ENCODE data around the gene BMPER.

Gene BMPER

DNA sequence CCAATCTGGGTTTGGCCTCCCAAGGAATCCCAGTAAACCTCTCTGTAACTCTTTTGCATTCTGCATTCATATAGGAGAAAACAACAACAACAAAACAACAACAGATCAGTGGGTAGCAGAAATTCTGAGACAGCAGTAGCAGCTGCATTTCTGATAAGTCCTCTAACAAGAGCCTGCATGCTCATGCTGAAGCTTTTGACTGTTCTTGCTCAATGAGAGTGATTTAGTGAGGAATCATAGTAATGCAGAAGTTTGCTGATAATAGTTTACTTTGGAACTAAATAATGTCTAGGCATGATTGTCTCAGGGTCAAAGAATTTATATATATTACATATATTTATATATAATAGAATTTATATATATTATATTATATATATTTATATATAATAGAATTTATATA, 35.2 kb downstream of the BMPER start:
- no peak overlapping the region for H3K27ac ChIP-seq (ENCODE audit: low read depth, low read length, severe bottlenecking)
- H3K36me3 ChIP-seq (ENCODE audit: control insufficient read depth, insufficient read depth, low read length): peaks cover 82% of the 10 kb centered on the region
- H3K4me1 ChIP-seq (ENCODE audit: control insufficient read depth, insufficient read depth, low read length, poor library complexity, severe bottlenecking): peaks cover 4% of the 10 kb centered on the region
- H3K4me3 ChIP-seq (ENCODE audit: extremely low read depth, insufficient read depth, low read length, poor library complexity, severe bottlenecking): no peak overlapping the region
- H3K9me3 ChIP-seq (ENCODE audit: control insufficient read depth, low read length): no peaks in the 10 kb centered on the region

DNA sequence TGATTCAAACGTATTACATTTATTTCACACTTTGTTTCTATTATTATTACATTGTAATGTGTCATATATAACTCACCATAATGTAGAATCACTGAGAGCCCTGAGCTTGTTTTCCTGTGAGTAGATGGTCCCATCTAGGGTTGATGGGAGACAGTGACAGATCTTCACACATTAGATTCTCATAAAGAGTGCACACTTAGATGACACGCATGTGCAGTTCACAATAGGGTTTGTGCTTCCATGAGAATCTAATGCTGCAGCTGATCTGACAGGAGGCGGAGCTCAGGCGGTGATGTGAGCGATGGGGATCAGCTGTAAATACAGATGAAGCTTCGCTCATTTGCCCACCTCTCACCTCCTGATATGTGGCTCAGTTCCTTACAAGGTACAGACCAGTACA, 36.1 kb downstream of the BMPER start:
- Histone ChIP-seq H3K4me3 (ENCODE audit: extremely low read depth, insufficient read depth, low read length, poor library complexity, severe bottlenecking) (no peak overlapping the region), H3K27ac (ENCODE audit: low read depth, low read length, severe bottlenecking) (no peak overlapping the region), H3K9me3 (ENCODE audit: control insufficient read depth, low read length) (no peaks in the 10 kb centered on the region), H3K4me1 (ENCODE audit: control insufficient read depth, insufficient read depth, low read length, poor library complexity, severe bottlenecking) (peaks cover 4% of the 10 kb centered on the region), H3K36me3 (ENCODE audit: control insufficient read depth, insufficient read depth, low read length) (peaks cover 80% of the 10 kb centered on the region)
- 92 to 100% methylated on average over 4 to 5 of the region's 6 CpGs for WGBS, 2 experiments (ENCODE audit: insufficient coverage in 2 of 2)

DNA sequence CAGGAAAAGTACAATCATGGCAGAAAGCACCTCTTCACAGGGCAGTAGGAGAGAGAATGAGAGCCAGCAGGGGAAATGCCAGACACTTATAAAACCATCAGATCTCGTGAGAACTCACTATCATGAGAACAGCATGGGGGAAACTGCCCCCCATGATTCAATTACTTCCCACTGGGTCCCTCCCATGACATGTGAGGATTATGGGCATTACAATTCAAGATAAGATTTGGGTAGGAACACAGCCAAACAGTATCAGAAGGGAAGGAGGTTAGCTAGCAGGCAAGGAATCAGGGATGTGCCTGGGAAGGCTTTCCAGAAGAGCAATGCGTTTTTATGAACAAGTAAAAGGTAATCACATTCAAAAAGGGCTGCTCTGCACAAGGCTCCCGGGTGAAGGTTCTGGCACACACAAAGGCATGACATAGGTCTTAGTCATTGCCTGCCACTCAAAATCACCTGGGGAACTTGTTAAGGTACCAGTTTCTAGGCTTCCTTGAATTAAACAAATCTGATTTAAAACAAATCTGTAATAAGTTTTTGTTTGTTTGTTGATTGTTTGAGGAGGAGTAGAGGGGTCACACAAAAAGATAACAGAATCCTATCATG, 40.9 kb downstream of the BMPER start:
- Histone ChIP-seq H3K9me3 (ENCODE audit: control insufficient read depth, low read length) (peaks cover 6% of the 10 kb centered on the region), H3K36me3 (ENCODE audit: control insufficient read depth, insufficient read depth, low read length) (peaks cover 77% of the 10 kb centered on the region), H3K4me1 (ENCODE audit: control insufficient read depth, insufficient read depth, low read length, poor library complexity, severe bottlenecking) (no peaks in the 10 kb centered on the region), H3K4me3 (ENCODE audit: extremely low read depth, insufficient read depth, low read length, poor library complexity, severe bottlenecking) (no peak overlapping the region), H3K27ac (ENCODE audit: low read depth, low read length, severe bottlenecking) (no peak overlapping the region)
- WGBS, 2 experiments (ENCODE audit: insufficient coverage in 2 of 2): 69 to 84% methylated on average over 2 of the region's 3 CpGs

DNA sequence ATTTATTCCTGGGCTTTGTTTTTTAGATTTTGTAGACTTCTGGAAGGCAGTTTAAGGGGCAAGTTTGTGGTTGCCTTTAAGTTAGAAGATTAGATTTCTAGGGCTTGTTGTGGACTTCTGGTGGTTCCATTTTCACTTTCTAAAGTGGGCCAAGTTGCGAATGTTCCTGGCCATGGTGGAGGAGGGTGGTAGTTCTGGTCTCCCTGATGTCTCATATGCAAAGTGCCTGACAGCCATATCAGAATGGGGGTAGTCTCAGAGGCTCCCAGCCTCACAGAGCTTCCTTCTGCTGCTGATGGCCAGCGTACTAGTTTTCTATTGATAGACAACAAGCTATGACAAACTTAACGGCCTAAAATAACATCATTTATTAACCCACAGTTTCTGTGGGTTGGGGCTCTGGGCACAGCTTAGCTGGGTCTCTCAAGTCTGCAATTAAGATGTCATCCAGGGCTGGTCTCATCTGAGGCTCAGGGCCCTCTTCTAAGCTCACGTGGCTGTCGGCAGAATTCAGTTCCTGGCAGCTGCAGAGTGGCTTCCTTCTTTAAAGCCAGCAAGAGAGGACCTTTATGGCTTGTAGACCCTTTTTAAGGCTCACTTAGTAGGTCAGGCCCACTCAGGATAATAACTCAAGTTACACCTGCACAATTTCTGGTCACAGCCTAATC, 44.8 kb downstream of the BMPER start:
- Histone ChIP-seq H3K9me3 (ENCODE audit: control insufficient read depth, low read length) (peaks cover 6% of the 10 kb centered on the region), H3K36me3 (ENCODE audit: control insufficient read depth, insufficient read depth, low read length) (peaks cover 58% of the 10 kb centered on the region), H3K4me1 (ENCODE audit: control insufficient read depth, insufficient read depth, low read length, poor library complexity, severe bottlenecking) (peaks cover 4% of the 10 kb centered on the region), H3K4me3 (ENCODE audit: extremely low read depth, insufficient read depth, low read length, poor library complexity, severe bottlenecking) (no peak overlapping the region), H3K27ac (ENCODE audit: low read depth, low read length, severe bottlenecking) (no peak overlapping the region)
- 94 to 100% methylated on average over 4 to 5 of the region's 5 CpGs for WGBS, 2 experiments (ENCODE audit: insufficient coverage in 2 of 2)

DNA sequence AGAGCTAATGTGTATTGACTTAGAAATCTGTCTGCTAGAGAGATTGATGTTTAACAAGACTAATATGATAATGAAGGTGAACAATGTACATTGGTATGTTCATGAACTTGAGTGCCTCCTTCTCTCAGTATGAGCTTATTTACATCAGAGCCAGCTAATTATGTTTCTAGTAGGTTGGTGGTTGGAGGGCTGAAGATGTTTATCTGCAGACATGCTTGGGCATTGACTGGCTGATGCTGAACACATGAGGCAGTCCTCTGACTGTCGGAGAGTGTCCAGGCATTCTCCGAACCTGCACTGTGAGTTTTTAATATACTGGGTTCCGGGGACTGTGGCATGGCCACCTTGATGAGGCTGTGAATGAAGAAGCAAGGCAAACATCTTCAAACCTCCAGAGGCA, 47.5 kb downstream of the BMPER start:
- WGBS, 2 experiments (ENCODE audit: insufficient coverage in 2 of 2): 100% methylated on average over 1 to 2 of the region's 3 CpGs
- peaks cover 4% of the 10 kb centered on the region for H3K4me1 ChIP-seq (ENCODE audit: control insufficient read depth, insufficient read depth, low read length, poor library complexity, severe bottlenecking)
- H3K27ac ChIP-seq (ENCODE audit: low read depth, low read length, severe bottlenecking): no peak overlapping the region
- H3K9me3 ChIP-seq (ENCODE audit: control insufficient read depth, low read length): peaks cover 6% of the 10 kb centered on the region
- no peak overlapping the region for H3K4me3 ChIP-seq (ENCODE audit: extremely low read depth, insufficient read depth, low read length, poor library complexity, severe bottlenecking)
- peaks cover 63% of the 10 kb centered on the region for H3K36me3 ChIP-seq (ENCODE audit: control insufficient read depth, insufficient read depth, low read length)

DNA sequence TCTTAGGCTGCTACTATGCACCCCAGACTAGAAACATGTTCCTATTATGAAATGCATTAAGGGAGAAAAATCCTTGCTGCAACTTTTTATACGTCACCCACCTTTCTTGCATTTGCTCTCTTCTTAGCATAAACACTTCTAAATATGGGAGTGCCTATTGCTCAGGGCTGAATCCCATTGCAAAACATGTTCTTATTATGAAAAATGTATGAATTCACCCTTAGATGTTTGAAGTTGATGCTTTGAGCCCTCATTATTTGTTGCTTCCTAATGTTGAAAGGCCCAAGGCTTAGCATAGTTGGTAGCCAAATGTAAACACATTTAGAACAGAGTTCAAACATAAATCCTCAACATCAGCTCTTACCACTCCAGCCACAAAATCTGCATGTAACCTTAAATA, 52.8 kb downstream of the BMPER start:
- peaks cover 2% of the 10 kb centered on the region for H3K4me1 ChIP-seq (ENCODE audit: control insufficient read depth, insufficient read depth, low read length, poor library complexity, severe bottlenecking)
- WGBS, 2 experiments (ENCODE audit: insufficient coverage in 2 of 2): no CpG with 5 or more reads among the region's 1 CpG
- H3K36me3 ChIP-seq (ENCODE audit: control insufficient read depth, insufficient read depth, low read length): peaks cover 44% of the 10 kb centered on the region
- no peak overlapping the region for H3K27ac ChIP-seq (ENCODE audit: low read depth, low read length, severe bottlenecking)
- H3K4me3 ChIP-seq (ENCODE audit: extremely low read depth, insufficient read depth, low read length, poor library complexity, severe bottlenecking): no peak overlapping the region
- H3K9me3 ChIP-seq (ENCODE audit: control insufficient read depth, low read length): no peaks in the 10 kb centered on the region

DNA sequence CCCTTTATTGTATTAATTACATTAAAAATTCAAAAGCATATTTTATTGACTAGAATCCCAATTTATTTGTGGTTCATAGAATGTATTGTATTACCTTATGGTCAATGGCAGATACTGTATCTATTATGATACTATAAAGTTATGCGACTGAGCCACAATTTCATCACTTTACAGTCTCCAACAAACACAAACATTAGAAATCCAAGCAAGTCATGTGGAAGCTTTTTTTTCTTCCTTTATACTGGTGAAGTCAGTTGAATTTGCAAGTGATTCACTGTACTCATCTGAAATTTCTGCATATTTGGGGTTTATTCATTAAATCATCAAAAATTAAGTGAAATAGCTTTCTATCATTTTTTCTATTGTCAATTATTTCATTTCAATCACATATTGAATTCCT, 54.3 kb downstream of the BMPER start:
- Histone ChIP-seq H3K27ac (ENCODE audit: low read depth, low read length, severe bottlenecking) (no peak overlapping the region), H3K4me1 (ENCODE audit: control insufficient read depth, insufficient read depth, low read length, poor library complexity, severe bottlenecking) (no peaks in the 10 kb centered on the region), H3K9me3 (ENCODE audit: control insufficient read depth, low read length) (no peaks in the 10 kb centered on the region), H3K36me3 (ENCODE audit: control insufficient read depth, insufficient read depth, low read length) (peaks cover 35% of the 10 kb centered on the region), H3K4me3 (ENCODE audit: extremely low read depth, insufficient read depth, low read length, poor library complexity, severe bottlenecking) (no peak overlapping the region)
- no CpG with 5 or more reads among the region's 1 CpG for WGBS, 2 experiments (ENCODE audit: insufficient coverage in 2 of 2)

DNA sequence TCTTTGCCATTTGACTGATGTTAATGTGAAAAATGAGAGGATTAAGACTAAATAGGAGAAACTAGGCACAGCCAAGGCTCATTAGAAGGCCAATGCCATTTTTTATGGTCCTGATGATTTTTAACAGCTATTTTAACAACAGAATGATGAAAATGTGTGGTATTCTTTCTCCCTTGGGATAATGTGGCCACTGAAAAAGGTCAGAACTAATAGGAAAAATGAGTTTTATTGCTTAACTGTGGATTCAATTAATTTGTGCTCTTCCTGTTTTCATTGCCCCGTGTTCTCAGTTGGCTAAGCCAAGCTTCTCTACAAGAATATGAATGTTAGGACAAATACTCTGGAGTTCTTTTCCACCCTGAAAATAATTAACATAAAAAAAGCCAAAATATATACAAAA, 56.6 kb downstream of the BMPER start:
- H3K4me3 ChIP-seq (ENCODE audit: extremely low read depth, insufficient read depth, low read length, poor library complexity, severe bottlenecking): no peak overlapping the region
- H3K27ac ChIP-seq (ENCODE audit: low read depth, low read length, severe bottlenecking): no peak overlapping the region
- H3K9me3 ChIP-seq (ENCODE audit: control insufficient read depth, low read length): no peaks in the 10 kb centered on the region
- peaks cover 26% of the 10 kb centered on the region for H3K36me3 ChIP-seq (ENCODE audit: control insufficient read depth, insufficient read depth, low read length)
- WGBS, 2 experiments (ENCODE audit: insufficient coverage in 2 of 2): no CpG with 5 or more reads among the region's 1 CpG
- H3K4me1 ChIP-seq (ENCODE audit: control insufficient read depth, insufficient read depth, low read length, poor library complexity, severe bottlenecking): no peaks in the 10 kb centered on the region

DNA sequence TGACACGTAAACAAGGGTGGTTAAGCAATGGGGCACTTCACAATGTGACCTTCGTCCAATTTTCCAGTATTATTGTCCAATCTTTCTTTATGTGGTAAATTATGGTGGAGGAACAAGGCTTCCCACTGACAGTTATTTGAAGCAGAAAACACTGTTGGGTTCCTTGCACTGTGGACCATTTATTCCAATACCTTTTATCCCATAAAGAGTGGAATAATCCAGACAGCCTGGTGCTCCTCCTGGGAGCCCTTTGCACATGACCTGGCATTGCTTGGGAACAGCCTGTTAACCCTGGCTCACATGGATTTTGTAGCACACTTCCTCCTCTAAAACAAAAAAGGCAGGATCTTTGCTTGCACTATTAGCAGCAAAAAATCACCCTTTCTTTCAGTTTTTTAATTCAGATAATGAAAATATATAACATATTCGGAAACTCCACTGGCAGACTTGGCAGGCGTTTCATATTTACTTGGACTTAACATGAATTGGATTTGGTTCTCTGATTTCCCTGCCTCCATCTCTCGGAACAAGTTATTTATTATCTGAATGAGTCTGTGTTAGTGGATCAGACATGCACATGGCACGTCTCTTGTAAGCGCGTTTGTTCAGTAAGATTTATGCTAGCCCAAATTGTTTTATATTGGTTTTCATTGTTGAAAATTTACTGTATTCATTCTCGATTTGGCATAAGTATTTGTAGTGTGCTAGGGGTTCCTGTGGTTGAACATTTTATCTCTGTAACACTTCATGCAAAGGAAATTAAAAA, 59.3 kb downstream of the BMPER start:
- Histone ChIP-seq H3K4me3 (ENCODE audit: extremely low read depth, insufficient read depth, low read length, poor library complexity, severe bottlenecking) (no peak overlapping the region), H3K27ac (ENCODE audit: low read depth, low read length, severe bottlenecking) (no peak overlapping the region), H3K9me3 (ENCODE audit: control insufficient read depth, low read length) (no peaks in the 10 kb centered on the region), H3K36me3 (ENCODE audit: control insufficient read depth, insufficient read depth, low read length) (peaks cover 38% of the 10 kb centered on the region), H3K4me1 (ENCODE audit: control insufficient read depth, insufficient read depth, low read length, poor library complexity, severe bottlenecking) (no peaks in the 10 kb centered on the region)
- WGBS, 2 experiments (ENCODE audit: insufficient coverage in 2 of 2): 96 to 100% methylated on average over 4 to 7 of the region's 9 CpGs

DNA sequence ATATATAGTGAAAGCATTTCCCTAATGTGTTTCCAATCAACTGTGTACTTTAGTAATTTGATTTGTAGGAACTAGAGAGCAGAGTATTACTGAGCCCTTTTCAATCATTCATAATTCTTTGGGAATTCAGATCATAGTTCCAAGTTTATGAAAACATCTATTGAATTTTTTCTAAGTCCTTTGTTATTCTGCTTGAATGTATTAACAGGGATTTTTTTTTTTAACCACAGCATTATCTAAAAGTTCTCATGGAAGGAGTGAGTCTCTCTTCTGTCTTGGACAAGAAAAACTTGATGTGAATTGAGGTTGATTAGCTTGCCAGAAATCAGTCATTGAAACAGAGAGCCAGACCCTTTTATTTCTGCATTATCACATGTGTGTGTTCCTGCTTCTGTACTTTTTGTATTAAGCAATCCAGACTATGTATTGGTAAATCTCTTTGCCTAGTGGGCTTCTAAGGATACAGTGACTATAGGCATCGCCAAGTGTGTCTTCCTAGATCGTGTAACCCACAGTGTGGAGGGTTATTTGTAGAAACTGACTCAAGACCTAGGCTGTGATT, 59.9 kb downstream of the BMPER start:
- Histone ChIP-seq H3K9me3 (ENCODE audit: control insufficient read depth, low read length) (no peaks in the 10 kb centered on the region), H3K27ac (ENCODE audit: low read depth, low read length, severe bottlenecking) (no peak overlapping the region), H3K4me3 (ENCODE audit: extremely low read depth, insufficient read depth, low read length, poor library complexity, severe bottlenecking) (no peak overlapping the region), H3K4me1 (ENCODE audit: control insufficient read depth, insufficient read depth, low read length, poor library complexity, severe bottlenecking) (peaks cover 3% of the 10 kb centered on the region), H3K36me3 (ENCODE audit: control insufficient read depth, insufficient read depth, low read length) (peaks cover 38% of the 10 kb centered on the region)
- WGBS, 2 experiments (ENCODE audit: insufficient coverage in 2 of 2): no CpG with 5 or more reads among the region's 2 CpGs
